ENCODE results near the gene INCA1. TPM values are rescaled to one million over a fixed set of nuclear protein-coding genes. Genes with fewer than 3 reads are reported as not detected.
A peak's percentile ranks its signal among the peaks of the same experiment; 100 is the strongest.

Gene INCA1
- total and polyA plus RNA-seq, 2 of the 13 experiments (the other 11 are each of a cell fraction or from before 2014, with no cell fraction given), result 0.93 to 2.6 TPM

DNA sequence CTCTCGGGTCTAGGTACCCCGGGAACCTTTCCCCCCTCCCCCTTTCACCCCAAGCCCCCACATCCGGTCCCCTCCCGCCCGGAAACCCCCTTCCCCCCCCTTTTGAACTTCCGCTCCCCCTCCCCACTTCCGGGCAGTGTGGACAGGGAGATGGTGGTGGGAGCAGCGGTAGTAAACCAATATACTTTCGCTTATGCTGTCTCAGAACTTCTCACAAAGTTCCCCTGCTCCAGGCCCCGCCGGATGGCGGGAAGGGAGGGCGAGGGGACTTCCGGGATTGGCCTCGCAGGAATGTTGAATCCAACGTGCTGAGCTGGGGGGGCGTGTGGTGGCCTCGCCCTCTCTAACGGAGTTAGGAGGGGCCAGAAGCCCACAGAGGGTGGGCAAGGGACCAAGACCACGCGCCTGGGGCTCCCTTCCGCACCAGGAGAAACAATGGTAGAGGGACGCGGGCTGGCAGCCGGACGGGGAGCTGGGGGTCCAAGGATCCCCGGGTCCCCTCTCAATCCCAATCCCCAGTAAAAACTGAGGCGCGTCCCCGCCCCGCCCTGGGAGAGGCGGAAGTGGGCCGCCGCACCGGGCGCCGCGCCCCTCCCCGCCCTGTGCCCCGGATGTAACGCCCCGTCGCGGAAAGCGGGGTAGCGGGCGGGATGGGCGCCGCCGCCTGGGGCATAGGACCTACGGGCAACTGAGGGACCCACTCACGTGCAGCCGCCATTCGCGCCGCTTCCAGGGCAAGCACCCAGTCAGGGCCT is 49.7 kb downstream of the INCA1 start (continued):
- TF ChIP-seq ZNF207 (IDR thresholded peaks at IDR 0.05; ENCODE audit: borderline replicate concordance) (no peak), NFE2L1 (CRISPR knock-in tag; IDR thresholded peaks at IDR 0.05; ENCODE audit: borderline replicate concordance) (no peak), AKAP8 (CRISPR knock-in tag; IDR thresholded peaks at IDR 0.05) (0 out of 2 replicates have a peak, but pooled peaks have one; percentile 51), TFE3 (CRISPR knock-in tag; IDR thresholded peaks at IDR 0.05) (no peak)

DNA sequence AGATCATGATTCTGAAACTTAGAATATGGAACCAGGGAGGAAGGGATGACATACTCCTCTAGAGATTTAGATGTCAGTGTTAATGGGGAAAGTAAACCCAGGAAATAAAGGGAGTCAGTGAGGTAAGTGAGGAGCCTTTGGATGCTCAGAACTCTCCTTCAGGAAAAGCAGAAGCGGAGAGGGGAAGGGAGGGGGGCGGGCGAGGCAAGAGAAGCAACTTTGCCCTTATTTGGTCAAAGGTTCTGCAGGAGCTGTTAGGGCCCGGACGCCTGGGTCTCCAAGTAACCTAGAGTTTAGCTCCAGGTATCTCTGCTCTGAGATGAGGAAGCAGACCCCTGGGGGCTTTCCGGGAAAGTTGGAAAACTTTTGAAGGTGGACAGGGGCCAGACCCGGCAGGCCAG is 50.3 kb downstream of the INCA1 start:
- ATAC-seq (no peak), FAIRE-seq (no peak), DNase-seq (ENCODE audit: low spot score) (no peak)
- intact Hi-C loops (cut with micrococcal nuclease; ENCODE audit: unreplicated experiment) (no loop called here), in situ Hi-C loops (cut with HindIII; ENCODE audit: extremely low pct_ligation_motif_present, low pct_unique_long_range_greater_than_20kb) (no loop called here)
- no TSS peak for BruUV-seq (replicated peaks)
- peak overlapping the region; percentile 54 for H3K27ac ChIP-seq (ENCODE audit: extremely low read length, insufficient read depth, low read length)
- peaks cover 18 to 37% of the 10 kb centered on the region in 2 experiments for H3K36me3 ChIP-seq (replicated peaks in 1 of 2; ENCODE audit: control insufficient read depth in 1 of 2, insufficient read depth in 2 of 2, low read length in 2 of 2)
- H3K4me3 ChIP-seq (replicated peaks in 1 of 3; ENCODE audit: insufficient read depth in 1 of 3, low read depth in 2 of 3, low read length in 3 of 3), result peak overlapping the region; percentile 90 to 100 (median 100)
- H3K79me2 ChIP-seq (ENCODE audit: insufficient read depth, low read length), result peaks cover 55% of the 10 kb centered on the region
- peak overlapping the region; percentile 96 for H3K4me2 ChIP-seq (ENCODE audit: low read depth, low read length)
- peaks cover 44% of the 10 kb centered on the region for H3K4me1 ChIP-seq (ENCODE audit: insufficient read depth, low read length)
- ChIA-PET POLR2A (interaction anchor here (0.9 to 10.0 kb wide), 7 partner anchors 8 to 53 kb away, joined by 3 to 273 read pairs (median 9); partner anchors contain the start of genes INCA1, KIF1C, RNF167 and SLC25A11), CTCF (ENCODE audit: low intra/inter-chr PET ratio, low total read pairs) (no interaction called here)
- 3% methylated on average over 7 of the region's 7 CpGs for WGBS (ENCODE audit: low lambda C conversion rate)
- H3K9ac ChIP-seq (ENCODE audit: insufficient read depth, low read depth, low read length), result peak overlapping the region; percentile 74
- no peaks in the 10 kb centered on the region for H3K9me3 ChIP-seq (ENCODE audit: low read length)
- H4K20me1 ChIP-seq (ENCODE audit: insufficient read depth, low read length), result peaks cover 33% of the 10 kb centered on the region
- H2AFZ ChIP-seq (ENCODE audit: low read length), result no peak overlapping the region
- no peaks in the 10 kb centered on the region; a peak in 1 of 5 replicates for H3K27me3 ChIP-seq (ENCODE audit: control insufficient read depth in 1 of 2, insufficient read depth in 2 of 2, low read length in 2 of 2)
- TF ChIP-seq HNF1B (CRISPR knock-in tag; IDR thresholded peaks at IDR 0.05), result 0 out of 2 replicates have a peak, but pooled peaks have one; percentile 8
- no peak for TF ChIP-seq THAP11 (CRISPR knock-in tag; IDR thresholded peaks at IDR 0.05)
- TF ChIP-seq ADNP (CRISPR knock-in tag; IDR thresholded peaks at IDR 0.05), result no peak
- TF ChIP-seq NFKB2 (CRISPR knock-in tag; IDR thresholded peaks at IDR 0.05; ENCODE audit: borderline replicate concordance), result no peak
- TF ChIP-seq KDM5A (IDR thresholded peaks at IDR 0.05; ENCODE audit: borderline replicate concordance, low read length), result 0 out of 2 replicates have a peak, but pooled peaks have one; percentile 1
- TF ChIP-seq SMAD1 (CRISPR knock-in tag; IDR thresholded peaks at IDR 0.05; ENCODE audit: borderline replicate concordance, low read depth), result no peak
- 0 out of 2 replicates have a peak, but pooled peaks have one; percentile 26 for TF ChIP-seq ZMYM4 (CRISPR knock-in tag; IDR thresholded peaks at IDR 0.05)
- TF ChIP-seq E2F5 (CRISPR knock-in tag; conservative IDR thresholded peaks at IDR 0.05), result no peak
- TF ChIP-seq, protein P1, sequence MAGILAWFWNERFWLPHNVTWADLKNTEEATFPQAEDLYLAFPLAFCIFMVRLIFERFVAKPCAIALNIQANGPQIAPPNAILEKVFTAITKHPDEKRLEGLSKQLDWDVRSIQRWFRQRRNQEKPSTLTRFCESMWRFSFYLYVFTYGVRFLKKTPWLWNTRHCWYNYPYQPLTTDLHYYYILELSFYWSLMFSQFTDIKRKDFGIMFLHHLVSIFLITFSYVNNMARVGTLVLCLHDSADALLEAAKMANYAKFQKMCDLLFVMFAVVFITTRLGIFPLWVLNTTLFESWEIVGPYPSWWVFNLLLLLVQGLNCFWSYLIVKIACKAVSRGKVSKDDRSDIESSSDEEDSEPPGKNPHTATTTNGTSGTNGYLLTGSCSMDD (CRISPR knock-in tag; IDR thresholded peaks at IDR 0.05), result no peak
- no peak for TF ChIP-seq ZBTB37 (CRISPR knock-in tag; IDR thresholded peaks at IDR 0.05)

Measured in HepG2 (cell line).